Muscle layer of colon (tissue), 2 donors: ENCODE results near the gene CA4.
"Not testable (repeated sequence)": the region's sequence is repeated elsewhere in the genome, so short reads cannot be mapped to it uniquely, and the experiment has no call there.

Experiments used
- H3K27ac ChIP-seq: one replicate; pipeline ENCODE4 v1.7.0; 2013; ENCODE audit warnings: low read depth, mild to moderate bottlenecking, low read length, moderate library complexity
- H3K27me3 ChIP-seq, 2 donors: one replicate each; pipeline ENCODE4 v1.7.0; 2013; ENCODE audit warnings: low read length in 2 of 2, mild to moderate bottlenecking in 2 of 2; ENCODE audit not compliant: insufficient read depth in 2 of 2, control insufficient read depth in 1 of 2
- H3K36me3 ChIP-seq: one replicate; pipeline ENCODE4 v1.7.0; 2013; ENCODE audit warnings: mild to moderate bottlenecking, low read length; ENCODE audit not compliant: insufficient read depth
- H3K4me1 ChIP-seq: one replicate; pipeline ENCODE4 v1.7.0; 2013; ENCODE audit warnings: mild to moderate bottlenecking, low read length; ENCODE audit not compliant: insufficient read depth
- H3K4me3 ChIP-seq, 2 donors: one replicate each; pipeline ENCODE4 v1.7.0; 2013; ENCODE audit warnings: low read length in 2 of 2, low read depth in 1 of 2, mild to moderate bottlenecking in 1 of 2, moderate library complexity in 1 of 2
- H3K9ac ChIP-seq: one replicate; pipeline ENCODE4 v1.7.0; 2013; ENCODE audit warnings: low read length
- H3K9me3 ChIP-seq: one replicate; pipeline ENCODE4 v1.7.0; 2013; ENCODE audit warnings: mild to moderate bottlenecking, low read length
- donor health status: abdominal sarcoma.
- donor health status: Adenocarcinoma of cecum.

The CA4 gene

GRCh38 chr17:60169921-60170817, 20.4 kb downstream of the CA4 start:
- no peak overlapping the region for H3K9ac ChIP-seq
- no peaks in the 10 kb centered on the region for H3K4me1 ChIP-seq
- no peaks in the 10 kb centered on the region for H3K9me3 ChIP-seq
- no peak overlapping the region for H3K4me3 ChIP-seq
- no peaks in the 10 kb centered on the region for H3K27me3 ChIP-seq
- H3K27ac ChIP-seq: no peak overlapping the region
- H3K36me3 ChIP-seq: no peaks in the 10 kb centered on the region

- no peaks in the 10 kb centered on the region for H3K36me3 ChIP-seq
- no peak overlapping the region for H3K4me3 ChIP-seq
- H3K27ac ChIP-seq: no peak overlapping the region
- H3K9ac ChIP-seq: no peak overlapping the region
- H3K9me3 ChIP-seq: no peaks in the 10 kb centered on the region
- no peaks in the 10 kb centered on the region for H3K27me3 ChIP-seq
- H3K4me1 ChIP-seq: no peaks in the 10 kb centered on the region
Observed at GRCh38 chr17:60170835-60171752, 21.3 kb downstream of the CA4 start.

DNA sequence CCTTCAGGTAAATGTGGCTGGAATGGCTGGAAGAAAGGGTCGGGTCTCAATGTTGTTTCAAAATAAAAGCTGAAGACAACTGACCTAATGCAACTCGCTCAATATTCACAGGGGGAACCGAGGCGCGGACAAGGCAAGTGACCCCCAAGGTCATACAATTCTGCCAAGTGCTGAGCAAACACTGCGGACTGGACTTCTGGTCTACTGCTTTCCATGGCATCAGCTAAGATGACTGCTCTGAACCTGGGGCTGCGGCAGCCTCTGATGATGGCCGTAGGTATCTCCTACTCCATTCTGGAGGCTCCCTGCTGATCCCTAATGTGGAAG, 21.9 kb downstream of the CA4 start:
- Histone ChIP-seq H3K27me3 (no peaks in the 10 kb centered on the region), H3K4me3 (no peak overlapping the region), H3K27ac (no peak overlapping the region), H3K36me3 (no peaks in the 10 kb centered on the region), H3K9ac (no peak overlapping the region), H3K4me1 (no peaks in the 10 kb centered on the region), H3K9me3 (no peaks in the 10 kb centered on the region)

DNA sequence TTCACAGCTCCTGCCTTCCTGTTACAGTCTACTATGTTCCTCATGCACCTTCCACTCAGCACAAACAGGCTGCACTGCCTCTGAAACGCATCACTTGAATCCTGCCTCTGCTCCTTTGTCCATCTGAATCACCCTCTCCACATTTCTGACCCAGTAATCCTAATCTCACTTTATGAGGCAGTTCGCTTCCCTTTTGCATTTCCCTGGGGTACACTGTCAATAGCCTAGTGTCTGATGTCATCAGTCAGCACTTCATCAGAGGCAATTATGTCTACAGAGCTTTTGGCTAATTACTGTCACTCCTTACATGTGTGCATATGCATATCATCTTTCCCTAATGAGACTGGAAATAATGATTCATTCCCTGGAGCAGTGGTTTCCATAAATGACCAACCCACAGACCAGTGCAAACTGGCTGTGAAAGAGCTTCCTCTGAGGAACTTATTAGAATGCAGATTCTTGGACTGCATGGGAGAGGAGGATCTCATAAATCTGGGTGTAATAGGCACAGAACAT, 23.6 kb downstream of the CA4 start:
- Histone ChIP-seq H3K27me3 (no peaks in the 10 kb centered on the region), H3K9me3 (no peaks in the 10 kb centered on the region), H3K4me3 (no peak overlapping the region), H3K27ac (no peak overlapping the region), H3K9ac (no peak overlapping the region), H3K36me3 (peaks cover 4% of the 10 kb centered on the region), H3K4me1 (no peaks in the 10 kb centered on the region)

DNA sequence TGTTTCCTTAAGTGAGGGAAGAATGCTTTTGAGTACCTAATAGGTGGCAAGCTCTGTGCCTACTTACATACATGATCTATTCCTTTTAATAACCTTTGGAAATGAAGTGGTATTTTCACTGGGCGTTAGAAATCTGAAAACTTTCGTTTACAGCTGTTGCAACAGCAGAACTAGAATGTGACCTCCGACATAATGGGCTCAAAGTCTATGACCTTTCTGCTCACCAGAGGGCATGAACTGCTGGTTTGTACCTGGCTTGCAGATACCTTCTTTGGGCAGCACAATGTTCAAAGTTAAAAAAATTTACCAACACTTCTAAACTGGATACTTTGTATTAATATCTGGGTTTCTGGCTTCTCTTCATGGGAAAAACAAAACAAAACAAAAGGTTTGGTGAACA, 24.3 kb downstream of the CA4 start:
- H3K27ac ChIP-seq: no peak overlapping the region
- peaks cover 8% of the 10 kb centered on the region for H3K36me3 ChIP-seq
- no peaks in the 10 kb centered on the region for H3K27me3 ChIP-seq
- H3K4me3 ChIP-seq: no peak overlapping the region
- H3K4me1 ChIP-seq: no peaks in the 10 kb centered on the region
- H3K9ac ChIP-seq: no peak overlapping the region
- no peaks in the 10 kb centered on the region for H3K9me3 ChIP-seq

GRCh38 chr17:60174767-60175166, 25.0 kb downstream of the CA4 start:
- not testable (repeated sequence) for H3K27ac ChIP-seq, H3K4me1 ChIP-seq, H3K36me3 ChIP-seq, H3K9ac ChIP-seq, H3K4me3 ChIP-seq, H3K27me3 ChIP-seq, H3K9me3 ChIP-seq

GRCh38 chr17:60176763-60177162, 27.0 kb downstream of the CA4 start:
- not testable (repeated sequence) for H3K27me3 ChIP-seq, H3K4me1 ChIP-seq, H3K9ac ChIP-seq, H3K4me3 ChIP-seq, H3K9me3 ChIP-seq, H3K27ac ChIP-seq
- peaks cover 17% of the 10 kb centered on the region for H3K36me3 ChIP-seq

GRCh38 chr17:60178180-60178579, 28.4 kb downstream of the CA4 start:
- not testable (repeated sequence) for H3K9me3 ChIP-seq, H3K9ac ChIP-seq, H3K4me1 ChIP-seq, H3K4me3 ChIP-seq, H3K27me3 ChIP-seq, H3K27ac ChIP-seq
- peaks cover 18% of the 10 kb centered on the region for H3K36me3 ChIP-seq

DNA sequence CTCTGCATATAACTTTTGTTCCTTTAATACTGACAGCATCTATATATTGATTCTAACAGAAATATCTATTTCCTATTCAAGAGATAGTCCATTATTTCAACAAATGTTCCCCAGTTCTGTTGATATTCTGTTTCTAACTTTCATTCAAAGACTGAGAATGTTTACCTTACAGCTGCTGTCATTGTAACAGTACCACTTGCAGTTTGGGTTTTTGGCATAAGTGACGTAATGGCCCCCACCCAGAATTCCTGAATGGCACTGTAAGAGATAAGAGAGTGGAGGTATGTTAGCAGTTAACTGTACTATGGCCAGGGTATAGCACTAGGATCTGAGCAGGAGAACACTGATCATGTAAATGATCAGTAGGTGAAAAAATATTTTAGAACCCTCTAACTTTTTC, 30.6 kb downstream of the CA4 start:
- H3K9me3 ChIP-seq, H3K27ac ChIP-seq, H3K9ac ChIP-seq, H3K4me1 ChIP-seq, H3K27me3 ChIP-seq, H3K4me3 ChIP-seq: not testable (repeated sequence)
- peaks cover 18% of the 10 kb centered on the region for H3K36me3 ChIP-seq

DNA sequence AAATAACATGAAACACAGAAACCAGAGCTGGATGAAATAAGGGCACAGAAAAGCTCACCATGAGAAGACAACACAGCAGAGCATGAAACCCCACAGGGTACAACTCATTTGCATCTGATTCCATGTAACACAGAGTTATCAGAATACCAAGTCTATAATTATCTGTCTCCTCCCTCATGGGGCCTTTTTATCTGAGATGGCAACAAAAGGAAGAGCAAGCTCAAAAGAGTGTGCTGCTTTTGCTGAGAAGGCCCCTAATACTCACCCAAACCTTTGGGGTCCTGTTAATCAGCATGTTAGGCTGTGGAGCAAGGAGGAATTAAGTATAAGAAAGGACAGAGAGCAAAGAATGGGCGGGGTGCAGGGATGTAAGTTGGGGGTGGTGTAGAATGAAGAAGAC, 36.6 kb downstream of the CA4 start:
- H3K4me1 ChIP-seq, H3K9me3 ChIP-seq, H3K4me3 ChIP-seq, H3K27ac ChIP-seq, H3K9ac ChIP-seq, H3K27me3 ChIP-seq: not testable (repeated sequence)
- H3K36me3 ChIP-seq: peaks cover 20% of the 10 kb centered on the region

DNA sequence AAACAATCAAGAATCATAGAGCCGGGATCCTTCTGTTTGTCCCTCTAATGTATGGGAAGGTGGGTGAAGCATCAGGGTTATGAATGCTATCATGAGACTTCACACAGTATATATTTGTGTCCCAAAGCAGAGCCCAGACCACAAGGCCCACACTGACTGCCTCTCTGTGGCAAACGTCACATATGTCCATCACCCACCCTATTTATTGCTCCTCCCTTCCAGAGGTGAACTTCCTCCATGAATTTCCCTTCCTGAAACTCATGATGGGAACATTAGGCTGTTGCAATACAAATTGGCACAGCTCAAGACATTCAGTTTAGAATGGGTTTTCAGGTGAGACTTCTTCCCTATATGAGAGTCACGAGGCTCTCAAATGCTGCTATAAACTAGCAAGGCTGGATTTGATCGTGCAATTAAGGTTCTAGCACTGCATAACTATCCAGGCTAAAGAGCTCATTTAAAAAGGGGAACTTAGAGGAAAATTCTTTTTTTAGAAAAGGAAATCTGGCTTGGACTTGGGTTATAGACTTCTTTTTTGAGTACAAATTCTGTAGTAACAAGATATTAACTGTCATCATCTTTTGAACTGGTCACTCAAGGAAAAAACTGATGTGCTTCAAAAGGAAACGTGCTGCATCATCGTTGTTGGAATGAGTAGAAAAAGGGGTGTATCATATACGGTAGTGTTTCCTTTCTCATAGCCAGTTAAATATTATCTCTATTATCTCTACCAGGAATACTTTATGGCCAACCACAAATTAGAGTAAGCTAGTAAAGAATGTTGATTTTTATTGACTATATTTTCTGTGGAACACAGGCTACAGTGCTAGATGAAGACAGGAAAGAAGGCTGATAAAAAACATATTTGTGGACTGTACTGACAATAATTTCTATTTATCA, 37.3 kb downstream of the CA4 start:
- H3K27ac ChIP-seq, H3K4me1 ChIP-seq, H3K9ac ChIP-seq, H3K4me3 ChIP-seq, H3K9me3 ChIP-seq, H3K27me3 ChIP-seq: not testable (repeated sequence)
- H3K36me3 ChIP-seq: peaks cover 15% of the 10 kb centered on the region
